B cell (primary cell): Measurements from ENCODE around the gene TMEM87B. TPM values are rescaled to one million over a fixed set of nuclear protein-coding genes. Genes with fewer than 3 reads are reported as not detected.

Experiments used
- ATAC-seq: fragments of 200-7000 bp; cut with Tn5 transposase; one replicate; pipeline ENCODE4 v1.10.0; 2021; ENCODE audit warnings: low read depth, mild to moderate bottlenecking, moderate number of reproducible peaks, moderate library complexity
- CTCF ChIA-PET: fragments of 350-600 bp; sonication (Branson Sonifier 250); formaldehyde crosslinking; loops from one replicate; lab custom pipeline; 2021; ENCODE audit warnings: antibody characterized with exemption, inconsistent platforms; lab: Charles Lee
- POLR2A ChIA-PET: fragments of 350-600 bp; sonication (Branson Sonifier 250); formaldehyde crosslinking; loops from one replicate; lab custom pipeline; 2021; ENCODE audit warnings: antibody characterized with exemption; lab: Charles Lee
- DNase-seq: peaks from one replicate; pipeline ENCODE4 v3.0.0; 2013
- H2AFZ ChIP-seq: 2 replicates; pipeline ENCODE4 v1.6.1; 2012; ENCODE audit warnings: mild to moderate bottlenecking, low read depth, low read length; ENCODE audit not compliant: insufficient read depth, poor library complexity, severe bottlenecking
- H3K27ac ChIP-seq, 2 donors: 1 replicate in 1 of 2; 2 replicates in 1 of 2; pipeline ENCODE4 v1.5.1; 2012 to 2013; ENCODE audit warnings: low read length in 2 of 2, mild to moderate bottlenecking in 2 of 2, moderate library complexity in 1 of 2
- H3K27me3 ChIP-seq, 4 experiments: fragments of 200-600 bp in 1 of 4; sonication (generic) in 1 of 4; replicated peaks in 1 of 4; 1 replicate in 2 of 4; 2 replicates in 2 of 4; pipeline versions ENCODE4 v1.6.1 to v1.7.0; 2013 to 2016; ENCODE audit warnings: low read length in 3 of 4, mild to moderate bottlenecking in 2 of 4, mixed read lengths in 1 of 4, moderate library complexity in 1 of 4; ENCODE audit not compliant: insufficient read depth in 4 of 4, control insufficient read depth in 3 of 4; ENCODE audit errors: control extremely low read depth in 1 of 4
- H3K36me3 ChIP-seq, 2 experiments: replicated peaks in 1 of 2; 1 replicate in 1 of 2; 2 replicates in 1 of 2; pipeline versions ENCODE4 v1.6.1 to v1.7.1; 2013; ENCODE audit warnings: low read length in 1 of 2; ENCODE audit not compliant: insufficient read depth in 2 of 2, control insufficient read depth in 1 of 2; ENCODE audit errors: control extremely low read depth in 1 of 2, extremely low read depth in 1 of 2
- H3K4me1 ChIP-seq, 2 donors: fragments of 200-600 bp in 1 of 2; sonication (generic) in 1 of 2; 1 replicate in 1 of 2; 2 replicates in 1 of 2; pipeline versions ENCODE4 v1.5.1 to v1.6.1; 2013 to 2017; ENCODE audit warnings: low read length in 2 of 2; ENCODE audit not compliant: control insufficient read depth in 2 of 2, insufficient read depth in 2 of 2
- H3K4me2 ChIP-seq: replicated peaks from 2 replicates; pipeline ENCODE3; 2012; ENCODE audit warnings: mild to moderate bottlenecking, low read depth, low read length; ENCODE audit not compliant: poor library complexity, severe bottlenecking
- H3K4me3 ChIP-seq, 5 experiments: fragments of 200-600 bp in 1 of 5; sonication (generic) in 1 of 5; 1 replicate in 3 of 5; 2 replicates in 2 of 5; pipeline versions ENCODE4 v1.5.1 to v1.7.0; 2011 to 2016; ENCODE audit warnings: low read length in 4 of 5, mild to moderate bottlenecking in 4 of 5, low read depth in 2 of 5, control low read depth in 1 of 5, moderate library complexity in 1 of 5; ENCODE audit not compliant: insufficient read depth in 1 of 5; ENCODE audit errors: control extremely low read depth in 1 of 5, extremely low read depth in 1 of 5
- H3K79me2 ChIP-seq: fragments of 200-600 bp; sonication (generic); one replicate; pipeline ENCODE4 v1.6.0; 2016; ENCODE audit warnings: low read length; ENCODE audit not compliant: control insufficient read depth, insufficient read depth
- H3K9ac ChIP-seq: fragments of 200-600 bp; sonication (generic); 2 replicates; pipeline ENCODE4 v1.6.1; 2017; ENCODE audit warnings: mild to moderate bottlenecking, low read length, moderate library complexity
- H3K9me3 ChIP-seq, 3 donors: one replicate each; pipeline versions ENCODE4 v1.6.1 to v1.7.1; 2013; ENCODE audit warnings: low read length in 2 of 3; ENCODE audit not compliant: control insufficient read depth in 2 of 3, insufficient read depth in 1 of 3; ENCODE audit errors: control extremely low read depth in 1 of 3
- H4K20me1 ChIP-seq: 2 replicates; pipeline ENCODE4 v1.6.0; 2012; ENCODE audit warnings: mild to moderate bottlenecking, low read length; ENCODE audit not compliant: insufficient read depth, control insufficient read depth, poor library complexity, severe bottlenecking
- H3K27ac Mint-ChIP-seq: one replicate; pipeline ENCODE4 v1.8.0; 2021; ENCODE audit warnings: mixed read lengths
- H3K27me3 Mint-ChIP-seq: one replicate; pipeline ENCODE4 v1.8.0; 2021; ENCODE audit warnings: mixed read lengths
- H3K4me1 Mint-ChIP-seq: one replicate; pipeline ENCODE4 v1.8.0; 2021; ENCODE audit warnings: mixed read lengths
- H3K4me3 Mint-ChIP-seq: one replicate; pipeline ENCODE4 v1.8.0; 2021; ENCODE audit warnings: mixed read lengths
- H3K9me3 Mint-ChIP-seq: one replicate; pipeline ENCODE4 v1.8.0; 2022; ENCODE audit warnings: mixed read lengths; ENCODE audit not compliant: insufficient read depth
- CTCF ChIP-seq: fragments of 200-600 bp; IDR thresholded peaks from one replicate; pipeline ENCODE4 v1.8.0; 2022; ENCODE audit warnings: antibody characterized with exemption, mild to moderate bottlenecking
- EZH2 ChIP-seq: IDR thresholded peaks from 2 replicates; pipeline ENCODE4 v1.6.1; 2012; ENCODE audit warnings: borderline replicate concordance, low read depth, mild to moderate bottlenecking, moderate library complexity, low read length; ENCODE audit not compliant: insufficient read depth, poor library complexity, severe bottlenecking
- WGBS: methylation state at CpG from one replicate; pipeline ENCODE4 v1.1.5; 2013; ENCODE audit warnings: missing lambda C conversion rate; ENCODE audit not compliant: insufficient coverage; 5-methylcytosine and 5-hydroxymethylcytosine counted together
- intact Hi-C: fragments of 100-400 bp; cut with micrococcal nuclease; formaldehyde crosslinking; loops from one replicate; pipeline ENCODE4 v1.10.0; 2022
- polyA plus RNA-seq: library from polyadenylated mRNA; depleted of rRNA; stranded (reverse); fragments of >200 nt; gene quantifications from 2 replicates; pipeline ENCODE4 v1.2.3, GENCODE V29; 2012
- total RNA-seq, 2 donors: library from RNA; stranded (reverse); fragments of 120-200 nt in 1 of 2; gene quantifications; 1 replicate in 1 of 2; 2 replicates in 1 of 2; pipeline versions ENCODE4 v1.2.3 to v1.2.4, GENCODE V29; 2013 to 2022

TMEM87B gene
- total and polyA plus RNA-seq, 2 donors (not counting 1 experiment from before 2014, with no cell fraction given), result 9.4 to 21.0 TPM

DNA sequence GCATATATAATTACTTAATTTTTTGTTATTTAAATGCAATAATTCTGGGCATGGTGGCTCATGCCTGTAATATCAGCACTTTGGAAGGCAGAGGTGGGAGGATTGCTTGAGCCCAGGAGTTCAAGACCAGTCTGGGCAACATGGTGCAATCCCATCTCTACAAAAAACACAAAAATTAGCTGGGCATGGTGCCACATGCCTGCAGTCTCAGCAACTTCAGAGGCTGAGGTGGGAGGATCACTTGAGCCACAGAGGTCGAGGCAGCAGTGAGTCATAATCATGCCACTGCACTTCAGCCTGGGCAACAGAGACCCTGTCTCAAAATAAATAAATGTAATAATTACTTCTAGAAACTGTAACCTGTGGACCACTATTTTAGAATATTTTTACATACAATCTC is 21.5 kb upstream of the TMEM87B start:
- TF ChIP-seq EZH2 (no peak), CTCF (no peak)
- Mint-ChIP-seq H3K9me3 (peaks cover 2% of the 10 kb centered on the region), H3K27me3 (peaks cover 13% of the 10 kb centered on the region), H3K4me1 (no peaks in the 10 kb centered on the region), H3K27ac (no peak overlapping the region), H3K4me3 (no peak overlapping the region)
- H3K27me3 ChIP-seq, result peaks cover 0 to 5% (median 2%) of the 10 kb centered on the region in 4 experiments
- H3K4me1 ChIP-seq, result no peaks in the 10 kb centered on the region
- intact Hi-C loops, result no loop called here
- no peaks in the 10 kb centered on the region for H4K20me1 ChIP-seq
- DNase-seq (no peak), ATAC-seq (no peak)
- no peak overlapping the region for H3K27ac ChIP-seq
- no peak overlapping the region for H3K4me3 ChIP-seq
- CTCF ChIA-PET, result interaction anchor here (0.7 kb wide), 1 partner anchor 135 kb away, joined by 3 read pairs; the partner anchor contains the start of gene MERTK
- no peak overlapping the region for H3K4me2 ChIP-seq
- H3K9me3 ChIP-seq, result peaks cover 4 to 8% (median 6%) of the 10 kb centered on the region in 3 donors
- no CpG with 5 or more reads among the region's 1 CpG for whole genome bisulfite sequencing
- H2AFZ ChIP-seq, result no peak overlapping the region
- POLR2A ChIA-PET, result no interaction called here
- no peaks in the 10 kb centered on the region for H3K79me2 ChIP-seq
- H3K36me3 ChIP-seq, result no peaks in the 10 kb centered on the region
- no peak overlapping the region for H3K9ac ChIP-seq

DNA sequence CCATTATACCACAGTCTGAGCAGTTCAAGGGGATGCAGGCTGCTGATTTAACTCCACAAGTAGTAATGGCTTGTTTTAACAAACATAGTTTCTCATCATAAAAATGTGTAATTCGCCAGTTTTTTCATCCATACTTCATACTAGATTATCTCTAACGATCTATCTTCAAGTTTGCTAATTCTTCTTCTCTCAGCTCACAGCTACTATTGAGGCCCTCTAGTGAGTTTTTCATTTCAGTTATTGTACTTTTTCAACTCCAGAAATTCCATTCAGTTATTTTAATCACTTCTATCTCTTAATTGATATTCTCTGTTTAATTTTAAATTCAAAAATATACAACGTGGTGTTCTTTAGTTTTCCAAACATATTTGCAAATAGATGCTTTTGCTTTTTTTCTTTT is 20.1 kb upstream of the TMEM87B start:
- intact Hi-C loops, result no loop called here
- H4K20me1 ChIP-seq, result no peaks in the 10 kb centered on the region
- CTCF ChIA-PET, result no interaction called here
- H2AFZ ChIP-seq, result no peak overlapping the region
- H3K9me3 ChIP-seq, result peaks cover 4 to 16% (median 6%) of the 10 kb centered on the region in 3 donors
- no peaks in the 10 kb centered on the region for H3K4me1 ChIP-seq
- Mint-ChIP-seq H3K27ac (no peak overlapping the region), H3K4me3 (no peak overlapping the region), H3K27me3 (peaks cover 9% of the 10 kb centered on the region), H3K9me3 (peaks cover 2% of the 10 kb centered on the region), H3K4me1 (no peaks in the 10 kb centered on the region)
- no peak for TF ChIP-seq EZH2
- ATAC-seq (no peak), DNase-seq (no peak)
- POLR2A ChIA-PET, result no interaction called here
- WGBS, result no CpG with 5 or more reads among the region's 3 CpGs
- H3K27ac ChIP-seq, result no peak overlapping the region
- H3K36me3 ChIP-seq, result no peaks in the 10 kb centered on the region
- no peak overlapping the region for H3K9ac ChIP-seq
- no peaks in the 10 kb centered on the region for H3K79me2 ChIP-seq
- peaks cover 0 to 5% (median 2%) of the 10 kb centered on the region in 4 experiments for H3K27me3 ChIP-seq
- no peak overlapping the region for H3K4me2 ChIP-seq
- no peak overlapping the region for H3K4me3 ChIP-seq
